ENCODE results near the gene NFASC. TPM values are rescaled to one million over a fixed set of nuclear protein-coding genes. Genes with fewer than 3 reads are reported as not detected.

The NFASC gene
- total RNA-seq, 1 experiment from 2014 or later, result 16.9 TPM

DNA sequence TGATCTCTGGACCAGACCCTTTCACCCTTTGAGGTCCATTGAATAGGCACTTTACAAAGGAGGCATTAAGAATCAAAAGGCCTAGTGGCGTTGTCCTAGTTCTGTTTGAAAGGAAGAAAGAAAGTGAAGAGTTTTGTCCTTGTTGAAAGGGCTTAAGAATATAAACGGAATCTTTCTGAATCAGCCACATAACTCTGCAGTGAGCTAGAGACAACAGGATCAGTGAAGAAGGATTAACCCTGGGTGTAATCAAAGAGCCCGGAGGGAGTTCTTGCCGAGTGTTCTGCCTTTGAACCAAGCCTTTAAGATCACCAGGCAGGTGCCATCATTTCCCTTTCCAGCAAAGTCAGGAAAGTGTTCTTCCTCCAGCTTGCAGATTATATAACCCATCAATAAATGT is 117.5 kb downstream of the NFASC start:
- no peak for DNase-seq (ENCODE audit: low read depth, low spot score)
- intact Hi-C loops (cut with micrococcal nuclease; ENCODE audit: unreplicated experiment), result loop anchor here (5.0 to 10.0 kb wide), 2 partner anchors 154 to 267 kb away; no protein-coding TSS in a partner anchor
- ChIA-PET CTCF (interaction anchor here (8.2 kb wide), 1 partner anchor 74 kb away, joined by 78 read pairs; no protein-coding TSS in a partner anchor), POLR2A (no interaction called here)
- Histone ChIP-seq H3K9me3 (ENCODE audit: control insufficient read depth, insufficient read depth, low read depth, low read length) (no peaks in the 10 kb centered on the region), H3K36me3 (ENCODE audit: control insufficient read depth, insufficient read depth, low read length) (no peaks in the 10 kb centered on the region), H3K4me3 (ENCODE audit: low read depth in 2 of 2, low read length in 2 of 2) (no peak overlapping the region), H3K27ac (ENCODE audit: low read length) (no peak overlapping the region), H3K27me3 (ENCODE audit: control insufficient read depth, insufficient read depth, low read length) (no peaks in the 10 kb centered on the region; the same call in 1 of the 2 replicates), H3K4me1 (ENCODE audit: control insufficient read depth, insufficient read depth, low read length) (no peaks in the 10 kb centered on the region)
- no TSS peak for BruUV-seq (replicated peaks)
- in situ Hi-C loops (cut with HindIII; ENCODE audit: low pct_unique_long_range_greater_than_20kb, low sequenced_read_pairs), result no loop called here
- no peak for ATAC-seq
- TF ChIP-seq, protein P1, sequence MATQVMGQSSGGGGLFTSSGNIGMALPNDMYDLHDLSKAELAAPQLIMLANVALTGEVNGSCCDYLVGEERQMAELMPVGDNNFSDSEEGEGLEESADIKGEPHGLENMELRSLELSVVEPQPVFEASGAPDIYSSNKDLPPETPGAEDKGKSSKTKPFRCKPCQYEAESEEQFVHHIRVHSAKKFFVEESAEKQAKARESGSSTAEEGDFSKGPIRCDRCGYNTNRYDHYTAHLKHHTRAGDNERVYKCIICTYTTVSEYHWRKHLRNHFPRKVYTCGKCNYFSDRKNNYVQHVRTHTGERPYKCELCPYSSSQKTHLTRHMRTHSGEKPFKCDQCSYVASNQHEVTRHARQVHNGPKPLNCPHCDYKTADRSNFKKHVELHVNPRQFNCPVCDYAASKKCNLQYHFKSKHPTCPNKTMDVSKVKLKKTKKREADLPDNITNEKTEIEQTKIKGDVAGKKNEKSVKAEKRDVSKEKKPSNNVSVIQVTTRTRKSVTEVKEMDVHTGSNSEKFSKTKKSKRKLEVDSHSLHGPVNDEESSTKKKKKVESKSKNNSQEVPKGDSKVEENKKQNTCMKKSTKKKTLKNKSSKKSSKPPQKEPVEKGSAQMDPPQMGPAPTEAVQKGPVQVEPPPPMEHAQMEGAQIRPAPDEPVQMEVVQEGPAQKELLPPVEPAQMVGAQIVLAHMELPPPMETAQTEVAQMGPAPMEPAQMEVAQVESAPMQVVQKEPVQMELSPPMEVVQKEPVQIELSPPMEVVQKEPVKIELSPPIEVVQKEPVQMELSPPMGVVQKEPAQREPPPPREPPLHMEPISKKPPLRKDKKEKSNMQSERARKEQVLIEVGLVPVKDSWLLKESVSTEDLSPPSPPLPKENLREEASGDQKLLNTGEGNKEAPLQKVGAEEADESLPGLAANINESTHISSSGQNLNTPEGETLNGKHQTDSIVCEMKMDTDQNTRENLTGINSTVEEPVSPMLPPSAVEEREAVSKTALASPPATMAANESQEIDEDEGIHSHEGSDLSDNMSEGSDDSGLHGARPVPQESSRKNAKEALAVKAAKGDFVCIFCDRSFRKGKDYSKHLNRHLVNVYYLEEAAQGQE (IDR thresholded peaks at IDR 0.05; ENCODE audit: insufficient read depth in 1 of 2, low read depth in 2 of 2, low read length in 1 of 2), result no peak
- no peak for TF ChIP-seq SIN3A (IDR thresholded peaks at IDR 0.05; ENCODE audit: borderline replicate concordance, insufficient read depth, low read depth, low read length)
- no peak for TF ChIP-seq POLR2AphosphoS5 (IDR thresholded peaks at IDR 0.05; ENCODE audit: low read depth, low read length)
- TF ChIP-seq, protein P2, sequence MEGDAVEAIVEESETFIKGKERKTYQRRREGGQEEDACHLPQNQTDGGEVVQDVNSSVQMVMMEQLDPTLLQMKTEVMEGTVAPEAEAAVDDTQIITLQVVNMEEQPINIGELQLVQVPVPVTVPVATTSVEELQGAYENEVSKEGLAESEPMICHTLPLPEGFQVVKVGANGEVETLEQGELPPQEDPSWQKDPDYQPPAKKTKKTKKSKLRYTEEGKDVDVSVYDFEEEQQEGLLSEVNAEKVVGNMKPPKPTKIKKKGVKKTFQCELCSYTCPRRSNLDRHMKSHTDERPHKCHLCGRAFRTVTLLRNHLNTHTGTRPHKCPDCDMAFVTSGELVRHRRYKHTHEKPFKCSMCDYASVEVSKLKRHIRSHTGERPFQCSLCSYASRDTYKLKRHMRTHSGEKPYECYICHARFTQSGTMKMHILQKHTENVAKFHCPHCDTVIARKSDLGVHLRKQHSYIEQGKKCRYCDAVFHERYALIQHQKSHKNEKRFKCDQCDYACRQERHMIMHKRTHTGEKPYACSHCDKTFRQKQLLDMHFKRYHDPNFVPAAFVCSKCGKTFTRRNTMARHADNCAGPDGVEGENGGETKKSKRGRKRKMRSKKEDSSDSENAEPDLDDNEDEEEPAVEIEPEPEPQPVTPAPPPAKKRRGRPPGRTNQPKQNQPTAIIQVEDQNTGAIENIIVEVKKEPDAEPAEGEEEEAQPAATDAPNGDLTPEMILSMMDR (IDR thresholded peaks at IDR 0.05), result no peak
- TF ChIP-seq TCF7L2 (IDR thresholded peaks at IDR 0.05; ENCODE audit: low read depth, low read length), result no peak

DNA sequence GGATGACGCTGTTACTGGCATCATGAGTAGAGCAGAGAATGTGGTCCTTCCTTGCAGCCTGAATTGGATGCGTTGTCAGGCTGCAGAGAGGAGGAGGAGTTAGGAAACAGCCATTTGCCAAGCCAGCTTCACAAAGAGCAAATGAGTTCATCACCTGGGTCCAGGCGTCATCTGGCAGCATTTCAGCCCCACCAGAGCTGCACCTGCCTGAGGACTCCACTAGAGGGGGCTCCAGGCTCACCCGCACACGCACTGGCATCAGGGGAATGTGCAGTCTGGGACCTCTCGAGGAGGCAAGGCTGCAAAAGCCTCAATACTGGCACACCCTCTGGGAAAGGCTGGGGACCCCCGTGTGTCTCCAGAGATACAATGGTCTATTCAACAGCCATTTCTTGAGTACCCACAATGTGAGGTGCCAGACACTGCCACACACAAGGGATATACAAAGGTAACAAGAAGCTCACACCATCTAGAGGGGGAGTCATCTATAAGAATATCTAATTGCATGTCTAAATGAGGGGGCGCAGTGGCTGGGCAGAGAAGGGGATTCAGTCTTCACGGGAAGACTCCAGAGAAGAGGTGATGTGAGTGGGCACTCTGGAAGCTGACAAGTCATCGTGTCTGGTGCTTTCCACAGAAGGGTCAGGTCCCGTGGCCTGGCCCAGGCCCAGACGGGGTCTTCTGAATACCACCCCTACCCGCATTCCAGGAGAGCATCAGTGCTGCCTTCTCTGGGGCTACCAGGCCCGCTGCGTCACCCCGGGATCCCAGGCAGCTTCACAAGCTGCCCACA is 118.8 kb downstream of the NFASC start:
- ChIA-PET POLR2A (no interaction called here), CTCF (interaction anchor here (0.5 to 8.2 kb wide), 9 partner anchors 11 to 483 kb away, joined by 3 to 78 read pairs (median 4); no protein-coding TSS in a partner anchor)
- ATAC-seq (peak; percentile 88), DNase-seq (ENCODE audit: low read depth, low spot score) (peak; percentile 53)
- in situ Hi-C loops (cut with HindIII; ENCODE audit: low pct_unique_long_range_greater_than_20kb, low sequenced_read_pairs), result no loop called here
- Histone ChIP-seq H3K27ac (ENCODE audit: low read length) (no peak overlapping the region), H3K27me3 (ENCODE audit: control insufficient read depth, insufficient read depth, low read length) (no peaks in the 10 kb centered on the region; the same call in 1 of the 2 replicates), H3K4me1 (ENCODE audit: control insufficient read depth, insufficient read depth, low read length) (no peaks in the 10 kb centered on the region), H3K4me3 (ENCODE audit: low read depth in 2 of 2, low read length in 2 of 2) (no peak overlapping the region), H3K36me3 (ENCODE audit: control insufficient read depth, insufficient read depth, low read length) (no peaks in the 10 kb centered on the region), H3K9me3 (ENCODE audit: control insufficient read depth, insufficient read depth, low read depth, low read length) (no peaks in the 10 kb centered on the region)
- no TSS peak for BruUV-seq (replicated peaks)
- TF ChIP-seq, protein P1 (IDR thresholded peaks at IDR 0.05; ENCODE audit: insufficient read depth in 1 of 2, low read depth in 2 of 2, low read length in 1 of 2), result 0 out of 4 replicates have a peak, but pooled peaks of 1 of the 2 experiments have one; percentile 34
- TF ChIP-seq TCF7L2 (IDR thresholded peaks at IDR 0.05; ENCODE audit: low read depth, low read length) (no peak), SIN3A (IDR thresholded peaks at IDR 0.05; ENCODE audit: borderline replicate concordance, insufficient read depth, low read depth, low read length) (no peak), POLR2AphosphoS5 (IDR thresholded peaks at IDR 0.05; ENCODE audit: low read depth, low read length) (no peak)
- TF ChIP-seq, protein P2 (IDR thresholded peaks at IDR 0.05), result peak; percentile 98
- intact Hi-C loops (cut with micrococcal nuclease; ENCODE audit: unreplicated experiment), result loop anchor here (1.0 to 10.0 kb wide), 3 partner anchors 72 to 265 kb away; no protein-coding TSS in a partner anchor
